HEK293 (cell line): Measurements from ENCODE around the gene CFAP57.
"Not testable (repeated sequence)": the region's sequence is repeated elsewhere in the genome, so short reads cannot be mapped to it uniquely, and the experiment has no call there.

Source experiments
- ZNF600 ChIP-seq: fragments of 450-650 bp; formaldehyde crosslinking; IDR thresholded peaks from 2 replicates; pipeline ENCODE4 v1.5.1; 2016; ENCODE audit warnings: missing biosample characterization, missing genetic modification characterization
- TF ChIP-seq, protein P1 (sequence below): fragments of 450-650 bp; formaldehyde crosslinking; IDR thresholded peaks from 2 replicates; pipeline ENCODE4 v1.5.1; 2016; ENCODE audit warnings: missing biosample characterization, missing genetic modification characterization
- TF ChIP-seq, protein P2 (sequence below): sonication (generic); formaldehyde crosslinking; IDR thresholded peaks from 2 replicates; pipeline ENCODE4 v1.8.1; 2022; ENCODE audit warnings: mild to moderate bottlenecking, moderate library complexity, missing genetic modification reagents

DNA sequence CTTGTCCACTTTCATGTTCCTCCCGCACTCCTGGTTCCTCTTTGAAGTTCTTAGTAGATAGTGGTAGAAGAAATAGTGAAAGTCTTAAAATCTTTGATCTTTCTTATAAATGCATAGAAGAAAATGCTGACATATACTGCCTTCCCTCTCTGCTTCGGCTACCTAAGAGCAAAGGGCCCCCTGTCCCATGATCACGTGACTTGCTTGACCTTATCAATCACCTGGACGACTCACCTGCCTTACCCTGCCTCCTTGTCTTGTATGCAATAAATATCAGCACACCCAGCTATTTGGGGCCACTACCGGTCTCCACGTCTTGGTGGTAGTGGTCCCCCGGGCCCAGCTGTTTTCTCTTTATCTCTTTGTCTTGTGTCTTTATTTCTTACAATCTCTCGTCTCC, 32.8 kb upstream of the CFAP57 start:
- TF ChIP-seq, protein P1, sequence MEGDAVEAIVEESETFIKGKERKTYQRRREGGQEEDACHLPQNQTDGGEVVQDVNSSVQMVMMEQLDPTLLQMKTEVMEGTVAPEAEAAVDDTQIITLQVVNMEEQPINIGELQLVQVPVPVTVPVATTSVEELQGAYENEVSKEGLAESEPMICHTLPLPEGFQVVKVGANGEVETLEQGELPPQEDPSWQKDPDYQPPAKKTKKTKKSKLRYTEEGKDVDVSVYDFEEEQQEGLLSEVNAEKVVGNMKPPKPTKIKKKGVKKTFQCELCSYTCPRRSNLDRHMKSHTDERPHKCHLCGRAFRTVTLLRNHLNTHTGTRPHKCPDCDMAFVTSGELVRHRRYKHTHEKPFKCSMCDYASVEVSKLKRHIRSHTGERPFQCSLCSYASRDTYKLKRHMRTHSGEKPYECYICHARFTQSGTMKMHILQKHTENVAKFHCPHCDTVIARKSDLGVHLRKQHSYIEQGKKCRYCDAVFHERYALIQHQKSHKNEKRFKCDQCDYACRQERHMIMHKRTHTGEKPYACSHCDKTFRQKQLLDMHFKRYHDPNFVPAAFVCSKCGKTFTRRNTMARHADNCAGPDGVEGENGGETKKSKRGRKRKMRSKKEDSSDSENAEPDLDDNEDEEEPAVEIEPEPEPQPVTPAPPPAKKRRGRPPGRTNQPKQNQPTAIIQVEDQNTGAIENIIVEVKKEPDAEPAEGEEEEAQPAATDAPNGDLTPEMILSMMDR (tag by site-specific recombination) = not testable (repeated sequence)
- TF ChIP-seq ZNF600 (tag by site-specific recombination) = not testable (repeated sequence)
- TF ChIP-seq, protein P2, sequence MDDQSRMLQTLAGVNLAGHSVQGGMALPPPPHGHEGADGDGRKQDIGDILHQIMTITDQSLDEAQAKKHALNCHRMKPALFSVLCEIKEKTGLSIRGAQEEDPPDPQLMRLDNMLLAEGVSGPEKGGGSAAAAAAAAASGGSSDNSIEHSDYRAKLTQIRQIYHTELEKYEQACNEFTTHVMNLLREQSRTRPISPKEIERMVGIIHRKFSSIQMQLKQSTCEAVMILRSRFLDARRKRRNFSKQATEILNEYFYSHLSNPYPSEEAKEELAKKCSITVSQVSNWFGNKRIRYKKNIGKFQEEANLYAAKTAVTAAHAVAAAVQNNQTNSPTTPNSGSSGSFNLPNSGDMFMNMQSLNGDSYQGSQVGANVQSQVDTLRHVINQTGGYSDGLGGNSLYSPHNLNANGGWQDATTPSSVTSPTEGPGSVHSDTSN = not testable (repeated sequence)
